MM.1S (cell line): Measurements from ENCODE around the gene MFSD6L.

Source experiments
- DNase-seq: peaks from one replicate; pipeline ENCODE4 v3.0.0-alpha.2; 2015
- H2AFZ ChIP-seq: fragments of 300-600 bp; sonication (generic); 2 replicates; pipeline ENCODE4 v1.6.0; 2016; ENCODE audit warnings: antibody characterized with exemption, low read length
- H3F3A ChIP-seq: fragments of 300-600 bp; sonication (generic); 2 replicates; pipeline ENCODE4 v1.6.1; 2016; ENCODE audit warnings: mild to moderate bottlenecking, antibody characterized with exemption, low read length, moderate library complexity, mixed read lengths; ENCODE audit not compliant: insufficient read depth
- H3K27ac ChIP-seq: fragments of 300-600 bp; sonication (generic); 2 replicates; pipeline ENCODE4 v1.5.1; 2016; ENCODE audit warnings: mild to moderate bottlenecking, low read length
- H3K27me3 ChIP-seq: fragments of 300-600 bp; sonication (generic); replicated peaks from 2 replicates; pipeline ENCODE4 v1.6.0; 2016; ENCODE audit warnings: low read length; ENCODE audit not compliant: insufficient read depth
- H3K36me3 ChIP-seq: fragments of 300-600 bp; sonication (generic); replicated peaks from 2 replicates; pipeline ENCODE4 v1.6.1; 2016; ENCODE audit warnings: mild to moderate bottlenecking, low read length, mixed read lengths; ENCODE audit not compliant: insufficient read depth
- H3K4me1 ChIP-seq: fragments of 300-600 bp; sonication (generic); 2 replicates; pipeline ENCODE4 v1.6.1; 2016; ENCODE audit warnings: low read length, mixed read lengths
- H3K4me2 ChIP-seq: fragments of 300-600 bp; sonication (generic); 2 replicates; pipeline ENCODE4 v1.6.0; 2016; ENCODE audit warnings: low read depth, low read length
- H3K4me3 ChIP-seq: fragments of 300-600 bp; sonication (generic); 2 replicates; pipeline ENCODE4 v1.5.1; 2016; ENCODE audit warnings: low read length, mixed read lengths
- H3K79me2 ChIP-seq: fragments of 300-600 bp; sonication (generic); 2 replicates; pipeline ENCODE4 v1.6.1; 2016; ENCODE audit warnings: mixed run types, low read length, mixed read lengths
- H3K9ac ChIP-seq: fragments of 300-600 bp; sonication (generic); 2 replicates; pipeline ENCODE4 v1.6.1; 2016; ENCODE audit warnings: low read length, mixed read lengths
- H3K9me2 ChIP-seq: fragments of 300-600 bp; sonication (generic); replicated peaks from 2 replicates; pipeline ENCODE4 v1.6.1; 2016; ENCODE audit warnings: mild to moderate bottlenecking, low read length, mixed read lengths; ENCODE audit not compliant: insufficient read depth
- H3K9me3 ChIP-seq: fragments of 300-600 bp; sonication (generic); replicated peaks from 2 replicates; pipeline ENCODE4 v1.6.1; 2016; ENCODE audit warnings: mild to moderate bottlenecking, low read length, mixed read lengths; ENCODE audit not compliant: insufficient read depth
- H4K20me1 ChIP-seq: fragments of 300-600 bp; sonication (generic); 2 replicates; pipeline ENCODE4 v1.6.1; 2016; ENCODE audit warnings: mild to moderate bottlenecking, low read length, moderate library complexity, mixed read lengths; ENCODE audit not compliant: insufficient read depth
- CTCF ChIP-seq: fragments of 300-600 bp; sonication (generic); IDR thresholded peaks from 2 replicates; pipeline ENCODE4 v1.5.1; 2016; ENCODE audit warnings: antibody characterized with exemption, low read length, mixed read lengths
- EZH2 ChIP-seq: fragments of 300-600 bp; sonication (generic); optimal IDR thresholded peaks from 2 replicates; pipeline ENCODE3; 2017; ENCODE audit warnings: low read depth, mild to moderate bottlenecking, antibody characterized with exemption, low read length, mixed read lengths
- EZH2phosphoT487 ChIP-seq: fragments of 300-600 bp; sonication (generic); IDR thresholded peaks from 2 replicates; pipeline ENCODE4 v1.6.1; 2018; ENCODE audit warnings: antibody characterized with exemption, low read length

Gene MFSD6L

GRCh38 chr17:8753136-8753975, 45.8 kb downstream of the MFSD6L start:
- Histone ChIP-seq H3F3A (no peaks in the 10 kb centered on the region), H3K9me3 (no peaks in the 10 kb centered on the region), H3K4me1 (no peaks in the 10 kb centered on the region), H3K36me3 (no peaks in the 10 kb centered on the region), H3K4me3 (no peak overlapping the region), H3K79me2 (no peaks in the 10 kb centered on the region), H2AFZ (no peak overlapping the region), H3K9me2 (no peaks in the 10 kb centered on the region), H3K4me2 (no peak overlapping the region), H3K27ac (no peak overlapping the region), H3K27me3 (peaks cover 8% of the 10 kb centered on the region), H4K20me1 (no peaks in the 10 kb centered on the region), H3K9ac (no peak overlapping the region)
- DNase-seq, result no peak
- no peak for TF ChIP-seq CTCF
- no peak for TF ChIP-seq EZH2
- TF ChIP-seq EZH2phosphoT487, result no peak

- Histone ChIP-seq H3K36me3 (no peaks in the 10 kb centered on the region), H3K27me3 (peaks cover 2% of the 10 kb centered on the region), H3F3A (no peaks in the 10 kb centered on the region), H3K9me2 (no peaks in the 10 kb centered on the region), H3K9me3 (no peaks in the 10 kb centered on the region), H3K79me2 (no peaks in the 10 kb centered on the region), H2AFZ (no peak overlapping the region), H4K20me1 (no peaks in the 10 kb centered on the region), H3K27ac (no peak overlapping the region), H3K9ac (no peak overlapping the region), H3K4me3 (no peak overlapping the region), H3K4me2 (no peak overlapping the region), H3K4me1 (0 out of 2 replicates have a peak, but pooled peaks cover 2% of the 10 kb centered on the region)
- DNase-seq, result no peak
- no peak for TF ChIP-seq EZH2phosphoT487
- TF ChIP-seq CTCF, result no peak
- no peak for TF ChIP-seq EZH2
These were observed 49.5 kb downstream of the MFSD6L start for GRCh38 chr17:8749616-8750015.

- no peak for DNase-seq
- no peaks in the 10 kb centered on the region for H3K36me3 ChIP-seq
- H3K27ac ChIP-seq, result no peak overlapping the region
- no peaks in the 10 kb centered on the region for H3K9me3 ChIP-seq
- H4K20me1 ChIP-seq, result no peaks in the 10 kb centered on the region
- no peak overlapping the region for H3K4me2 ChIP-seq
- no peaks in the 10 kb centered on the region for H3K79me2 ChIP-seq
- H3K27me3 ChIP-seq, result no peaks in the 10 kb centered on the region
- H3F3A ChIP-seq, result no peaks in the 10 kb centered on the region
- no peak overlapping the region for H3K4me3 ChIP-seq
- 0 out of 2 replicates have a peak, but pooled peaks cover 2% of the 10 kb centered on the region for H3K4me1 ChIP-seq
- H2AFZ ChIP-seq, result no peak overlapping the region
- TF ChIP-seq EZH2phosphoT487, result no peak
- no peak for TF ChIP-seq CTCF
- TF ChIP-seq EZH2, result no peak
- H3K9me2 ChIP-seq, result no peaks in the 10 kb centered on the region
- H3K9ac ChIP-seq, result no peak overlapping the region
These were observed 51.4 kb downstream of the MFSD6L start for GRCh38 chr17:8747742-8748141.
